DMS79 treated with DMSO at 0.1 percent for 48 hours (cell line): Measurements from ENCODE around the gene SUN2.

Source experiments
- DNase-seq: peaks from one replicate; lab custom pipeline; 2025; lab: John Stamatoyannopoulos, UW

The SUN2 gene

GRCh38 chr22:38776086-38776485, 20.3 kb upstream of the SUN2 start:
- DNase-seq: no peak

- no peak for DNase-seq
Measured at GRCh38 chr22:38775656-38776055, 19.9 kb upstream of the SUN2 start.

GRCh38 chr22:38774496-38775166, 18.8 kb upstream of the SUN2 start:
- DNase-seq: peak; percentile 4

- DNase-seq: no peak
Measured at GRCh38 chr22:38773363-38773946, 17.7 kb upstream of the SUN2 start.

- no peak for DNase-seq
Measured at GRCh38 chr22:38772623-38772873, 16.8 kb upstream of the SUN2 start.

- DNase-seq: no peak
Measured at GRCh38 chr22:38770257-38770949, 14.6 kb upstream of the SUN2 start.

- no peak for DNase-seq
Measured at GRCh38 chr22:38768036-38768435, 12.2 kb upstream of the SUN2 start.

- no peak for DNase-seq
Measured at GRCh38 chr22:38767313-38767712, 11.5 kb upstream of the SUN2 start.

- DNase-seq: no peak
Measured at GRCh38 chr22:38766076-38766777, 10.4 kb upstream of the SUN2 start.

- no peak for DNase-seq
Measured at GRCh38 chr22:38762551-38762983, 6.8 kb upstream of the SUN2 start.

- DNase-seq: no peak
Measured at GRCh38 chr22:38761202-38762162, 5.7 kb upstream of the SUN2 start.

- peak; percentile 18 for DNase-seq
Measured at GRCh38 chr22:38760477-38761201, 4.8 kb upstream of the SUN2 start.

GRCh38 chr22:38759005-38759404, 3.2 kb upstream of the SUN2 start:
- DNase-seq: no peak

- no peak for DNase-seq
Measured at GRCh38 chr22:38758276-38758945, 2.6 kb upstream of the SUN2 start.

GRCh38 chr22:38757464-38757757, 1.6 kb upstream of the SUN2 start:
- DNase-seq: no peak

GRCh38 chr22:38756711-38757463, 1.1 kb upstream of the SUN2 start:
- DNase-seq: peak; percentile 19

- no peak for DNase-seq
Measured at GRCh38 chr22:38755155-38755910, 465 bp downstream of the SUN2 start.

- no peak for DNase-seq
Measured at GRCh38 chr22:38754751-38755154, 1.0 kb downstream of the SUN2 start.
